GM18511 (cell line): ENCODE data around the gene ACIN1.

Experiments used
- ATAC-seq: cut with Tn5 transposase; IDR thresholded peaks from one replicate; pipeline ENCODE4 v1.9.1; 2021; ENCODE audit warnings: mild to moderate bottlenecking, moderate library complexity; ENCODE audit not compliant: unreplicated experiment

Gene ACIN1, protein sequence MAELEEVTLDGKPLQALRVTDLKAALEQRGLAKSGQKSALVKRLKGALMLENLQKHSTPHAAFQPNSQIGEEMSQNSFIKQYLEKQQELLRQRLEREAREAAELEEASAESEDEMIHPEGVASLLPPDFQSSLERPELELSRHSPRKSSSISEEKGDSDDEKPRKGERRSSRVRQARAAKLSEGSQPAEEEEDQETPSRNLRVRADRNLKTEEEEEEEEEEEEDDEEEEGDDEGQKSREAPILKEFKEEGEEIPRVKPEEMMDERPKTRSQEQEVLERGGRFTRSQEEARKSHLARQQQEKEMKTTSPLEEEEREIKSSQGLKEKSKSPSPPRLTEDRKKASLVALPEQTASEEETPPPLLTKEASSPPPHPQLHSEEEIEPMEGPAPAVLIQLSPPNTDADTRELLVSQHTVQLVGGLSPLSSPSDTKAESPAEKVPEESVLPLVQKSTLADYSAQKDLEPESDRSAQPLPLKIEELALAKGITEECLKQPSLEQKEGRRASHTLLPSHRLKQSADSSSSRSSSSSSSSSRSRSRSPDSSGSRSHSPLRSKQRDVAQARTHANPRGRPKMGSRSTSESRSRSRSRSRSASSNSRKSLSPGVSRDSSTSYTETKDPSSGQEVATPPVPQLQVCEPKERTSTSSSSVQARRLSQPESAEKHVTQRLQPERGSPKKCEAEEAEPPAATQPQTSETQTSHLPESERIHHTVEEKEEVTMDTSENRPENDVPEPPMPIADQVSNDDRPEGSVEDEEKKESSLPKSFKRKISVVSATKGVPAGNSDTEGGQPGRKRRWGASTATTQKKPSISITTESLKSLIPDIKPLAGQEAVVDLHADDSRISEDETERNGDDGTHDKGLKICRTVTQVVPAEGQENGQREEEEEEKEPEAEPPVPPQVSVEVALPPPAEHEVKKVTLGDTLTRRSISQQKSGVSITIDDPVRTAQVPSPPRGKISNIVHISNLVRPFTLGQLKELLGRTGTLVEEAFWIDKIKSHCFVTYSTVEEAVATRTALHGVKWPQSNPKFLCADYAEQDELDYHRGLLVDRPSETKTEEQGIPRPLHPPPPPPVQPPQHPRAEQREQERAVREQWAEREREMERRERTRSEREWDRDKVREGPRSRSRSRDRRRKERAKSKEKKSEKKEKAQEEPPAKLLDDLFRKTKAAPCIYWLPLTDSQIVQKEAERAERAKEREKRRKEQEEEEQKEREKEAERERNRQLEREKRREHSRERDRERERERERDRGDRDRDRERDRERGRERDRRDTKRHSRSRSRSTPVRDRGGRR

DNA sequence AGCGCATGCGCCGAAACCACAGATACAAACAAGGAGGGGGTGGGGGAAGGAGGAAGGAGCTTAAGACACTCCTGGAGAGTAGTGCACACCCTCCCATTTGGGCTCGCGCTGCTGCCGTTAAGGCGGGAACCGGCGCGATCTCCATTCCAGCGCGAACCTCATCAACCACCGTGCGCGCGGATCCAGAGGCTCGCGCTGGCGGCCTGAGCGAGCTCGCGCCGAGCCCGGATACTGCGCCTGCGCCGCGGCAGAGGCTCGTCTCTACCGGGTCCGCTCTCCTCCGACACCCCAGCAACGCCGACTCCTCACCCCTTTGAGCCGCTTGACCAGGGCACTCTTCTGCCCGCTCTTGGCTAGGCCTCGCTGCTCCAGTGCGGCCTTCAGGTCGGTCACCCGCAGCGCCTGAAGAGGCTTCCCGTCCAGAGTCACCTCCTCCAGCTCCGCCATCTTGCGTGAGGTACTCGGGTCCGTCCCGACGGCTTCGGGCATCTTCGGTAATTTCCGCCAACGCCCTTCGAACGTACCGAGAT is at the start of gene ACIN1:
TSS of gene ACIN1 (minus strand) at position 471 of the 530 bp plus-strand sequence. CDS start at position 447, 24 bp downstream.
- ATAC-seq = peak; percentile 47

DNA sequence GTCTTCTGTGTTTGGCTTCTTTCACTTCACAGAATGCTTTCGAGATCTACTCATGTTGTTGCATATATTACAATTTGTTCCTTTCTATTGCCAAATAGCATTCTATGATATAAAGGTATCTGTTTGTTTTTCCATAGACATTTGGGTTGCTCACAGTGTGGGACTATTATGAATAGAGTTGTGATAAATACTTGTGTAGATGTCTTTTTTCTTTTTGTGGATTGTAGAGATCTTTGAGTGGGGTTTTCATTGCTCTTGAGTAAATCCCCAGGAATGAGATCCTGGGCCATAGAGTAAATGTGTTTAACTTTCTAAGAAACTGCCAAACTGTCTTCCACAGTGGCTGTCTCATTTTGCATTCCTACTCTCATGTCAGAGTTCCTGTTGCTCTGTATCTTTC is 49.0 kb upstream of the ACIN1 start:
- ATAC-seq = no peak

DNA sequence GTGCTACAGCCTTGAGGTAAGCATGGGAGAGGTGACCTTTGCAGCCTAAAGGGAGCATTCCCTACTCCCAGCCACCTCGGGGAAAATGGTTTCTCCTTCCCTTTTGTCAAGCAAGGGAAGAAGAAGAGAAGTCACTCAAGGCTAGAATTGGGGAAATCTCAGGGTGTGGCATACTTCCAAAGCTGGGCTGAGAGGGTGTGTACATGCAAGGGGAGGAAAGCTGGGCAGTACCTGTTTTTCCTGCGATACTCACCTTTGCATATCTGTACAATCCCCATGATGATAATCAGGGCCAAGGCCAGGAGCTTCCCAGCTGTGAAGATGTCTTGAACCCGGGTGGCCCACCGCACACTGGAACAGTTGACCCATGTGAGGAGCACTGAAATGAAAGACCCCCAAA is 47.9 kb upstream of the ACIN1 start:
- no peak for ATAC-seq

DNA sequence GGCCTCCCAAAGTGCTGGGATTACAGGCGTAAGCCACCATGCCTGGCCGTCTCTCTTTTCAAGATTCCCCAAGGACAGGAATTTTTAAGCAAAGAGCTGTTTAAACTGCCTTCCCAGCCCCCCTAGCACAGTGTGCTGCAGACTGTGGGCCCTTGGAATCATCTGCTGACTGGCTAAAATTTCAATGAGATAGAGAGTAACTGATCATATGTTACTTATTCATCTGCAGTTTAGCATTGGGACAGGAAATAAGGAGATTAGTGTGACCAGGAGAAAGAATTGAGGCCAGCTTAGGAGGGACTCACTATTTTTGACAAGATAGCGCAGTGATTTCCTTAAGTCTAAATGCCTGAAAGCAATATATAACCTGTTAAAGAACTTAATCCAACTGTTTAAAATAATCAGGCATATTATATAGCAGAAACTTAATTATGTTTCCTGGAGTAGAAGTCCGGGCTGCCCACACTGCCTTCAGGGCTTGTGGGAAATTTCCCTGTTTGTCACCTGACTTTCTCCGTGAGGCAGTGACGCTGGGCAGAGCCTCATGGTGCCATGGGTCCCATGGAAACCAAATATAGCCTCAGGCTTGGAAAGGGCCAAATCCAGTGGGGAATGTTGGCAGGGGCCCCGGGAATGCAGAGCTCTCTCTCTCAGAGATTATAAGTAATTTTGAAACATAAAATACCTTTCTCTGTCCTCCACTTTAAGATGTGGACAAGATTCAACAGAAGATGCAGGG is 46.9 kb upstream of the ACIN1 start:
- no peak for ATAC-seq

DNA sequence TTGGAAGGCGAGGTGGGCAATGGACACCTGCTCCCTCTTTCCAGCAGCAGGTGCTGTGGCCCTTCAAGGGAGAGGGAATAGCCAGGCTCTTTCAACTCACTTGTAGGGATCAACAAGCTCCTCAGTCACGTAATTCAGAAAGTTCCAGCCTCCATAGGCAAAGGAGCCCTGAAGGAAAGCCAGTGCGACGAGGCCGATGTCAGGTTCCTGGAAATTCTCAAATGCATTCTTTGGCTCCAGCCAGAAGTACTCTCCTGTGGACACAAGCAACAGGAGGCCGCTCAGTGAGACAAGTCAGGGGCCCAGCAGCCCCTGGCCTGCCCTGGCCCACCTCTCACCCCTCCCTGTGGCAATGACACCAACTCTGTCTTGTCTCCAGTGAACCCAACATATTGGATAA is 45.4 kb upstream of the ACIN1 start:
- ATAC-seq = no peak

DNA sequence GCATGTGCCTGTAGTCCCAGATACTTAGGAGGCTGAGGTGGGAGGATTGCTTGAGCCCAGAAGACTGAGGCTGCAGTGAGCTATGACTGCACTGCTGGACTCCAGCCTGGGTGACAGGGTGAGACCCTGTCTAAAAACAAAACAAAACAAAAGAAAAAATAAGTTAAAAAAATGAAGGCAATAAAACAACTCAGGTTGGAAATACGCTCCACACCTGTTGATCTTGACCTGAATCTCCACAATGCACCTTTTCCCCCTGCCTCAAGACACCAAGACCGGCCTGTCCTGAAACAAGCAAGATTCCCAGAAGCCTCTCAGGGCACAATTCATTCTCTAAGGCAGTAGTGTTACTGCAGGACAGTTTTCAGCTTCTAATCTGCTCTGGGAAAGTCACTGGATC is 44.9 kb upstream of the ACIN1 start:
- ATAC-seq = no peak

DNA sequence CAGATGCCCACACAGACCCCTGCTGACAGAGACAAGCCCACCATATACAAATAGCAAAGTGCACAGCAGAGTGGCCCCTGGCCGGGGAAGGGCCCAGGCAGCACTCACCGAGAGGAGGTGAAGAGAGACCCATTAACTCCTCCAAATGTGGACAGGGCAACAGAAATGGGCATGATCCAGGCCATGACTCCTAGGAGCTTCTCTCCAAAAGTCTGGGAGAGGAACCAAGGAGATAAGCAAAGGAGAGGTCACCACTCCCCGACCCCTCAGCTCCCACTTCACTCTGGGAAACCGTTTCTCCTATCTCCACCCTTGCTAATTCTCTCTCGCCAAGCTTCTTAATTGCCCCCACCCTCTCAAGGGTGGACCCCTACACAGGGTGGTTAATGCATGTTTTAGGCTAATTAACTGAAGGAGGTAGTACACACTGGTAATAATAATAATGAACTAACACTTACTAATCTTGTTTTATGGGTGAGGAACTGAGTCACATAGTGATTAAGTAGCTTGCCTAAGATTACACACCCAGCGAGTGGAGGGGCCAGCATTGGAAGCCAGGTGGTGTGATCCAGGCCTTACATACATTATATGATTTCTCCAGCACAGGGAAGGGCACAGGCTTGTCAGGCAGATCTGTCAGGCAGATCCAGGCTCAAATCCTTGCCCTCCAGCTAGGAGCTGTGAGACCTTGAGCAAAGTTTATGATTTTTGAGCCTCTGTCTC is 43.0 kb upstream of the ACIN1 start:
- no peak for ATAC-seq

DNA sequence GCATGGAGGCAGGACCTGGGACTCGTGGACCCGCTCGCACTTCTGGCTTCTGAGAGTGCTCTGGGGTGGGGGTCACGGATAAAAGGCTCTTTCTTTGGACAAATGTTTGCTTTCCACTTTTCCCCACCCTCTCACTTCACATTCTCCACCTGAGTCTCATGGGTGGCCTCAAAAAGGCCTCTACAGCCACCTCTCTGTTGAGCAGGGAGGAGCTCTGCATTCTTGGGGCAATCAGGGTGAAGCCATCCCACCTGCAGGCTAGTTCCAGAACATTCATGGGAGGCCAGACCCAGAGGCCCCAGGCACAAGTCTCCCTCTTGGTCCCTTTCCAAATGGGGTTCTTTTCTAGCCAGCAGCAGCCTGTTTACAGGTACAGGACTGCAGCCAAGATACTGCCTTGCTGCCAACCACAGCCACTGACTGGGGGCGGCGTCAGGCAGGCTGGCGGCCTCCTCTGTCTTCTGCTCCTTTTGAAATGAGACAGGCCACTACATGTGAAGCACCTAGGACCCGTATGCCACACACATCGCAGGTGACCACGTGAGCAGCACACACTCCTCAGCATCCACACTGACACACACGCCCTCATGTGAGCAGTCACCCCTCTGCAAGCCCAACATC is 42.4 kb upstream of the ACIN1 start:
- no peak for ATAC-seq

DNA sequence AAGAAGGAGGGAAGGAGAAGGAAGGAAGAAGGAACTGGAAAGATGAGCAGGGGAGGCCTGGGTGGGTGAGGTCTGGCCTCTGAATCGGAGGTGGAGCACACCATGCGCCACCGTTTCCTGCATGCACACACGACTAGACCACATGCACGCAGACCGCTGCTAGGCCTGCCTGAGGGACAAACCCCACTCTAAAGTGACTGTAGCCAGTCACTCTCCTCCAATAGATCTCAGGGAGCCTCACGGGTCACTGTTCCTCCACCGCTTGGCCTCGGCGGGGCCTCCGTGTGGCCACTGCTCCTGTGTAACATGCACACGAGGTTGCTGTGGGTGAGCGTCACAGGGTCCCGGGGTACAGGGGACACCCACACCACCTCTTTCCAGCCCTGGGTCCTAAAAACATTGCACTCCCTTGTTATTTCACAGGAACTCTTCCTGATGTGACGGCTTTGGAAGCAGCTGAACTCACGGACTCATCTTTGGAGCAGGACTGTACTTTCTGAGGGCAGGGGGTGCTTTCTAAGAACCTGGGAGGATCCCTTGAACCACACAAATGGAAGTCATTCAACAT is 41.7 kb upstream of the ACIN1 start:
- ATAC-seq = no peak

DNA sequence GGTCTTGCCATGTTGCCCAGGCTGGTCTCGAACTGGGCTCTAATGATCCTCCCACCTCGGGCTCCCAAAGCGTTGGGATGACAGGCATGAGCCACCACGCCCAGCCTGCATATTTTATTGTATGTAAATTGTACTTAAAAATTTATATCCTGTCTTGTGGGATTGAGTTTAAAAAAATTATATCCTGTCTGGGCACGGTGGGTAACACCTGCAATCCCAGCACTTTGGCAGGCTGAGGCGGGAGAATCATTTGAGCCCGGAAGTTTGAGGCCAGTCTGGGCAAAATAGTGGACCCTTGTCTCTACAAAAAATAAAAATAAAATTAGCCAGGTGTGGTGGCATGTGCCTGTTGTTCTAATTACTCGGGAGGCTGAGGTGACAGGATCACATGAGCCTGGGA is 38.0 kb upstream of the ACIN1 start:
- no peak for ATAC-seq

DNA sequence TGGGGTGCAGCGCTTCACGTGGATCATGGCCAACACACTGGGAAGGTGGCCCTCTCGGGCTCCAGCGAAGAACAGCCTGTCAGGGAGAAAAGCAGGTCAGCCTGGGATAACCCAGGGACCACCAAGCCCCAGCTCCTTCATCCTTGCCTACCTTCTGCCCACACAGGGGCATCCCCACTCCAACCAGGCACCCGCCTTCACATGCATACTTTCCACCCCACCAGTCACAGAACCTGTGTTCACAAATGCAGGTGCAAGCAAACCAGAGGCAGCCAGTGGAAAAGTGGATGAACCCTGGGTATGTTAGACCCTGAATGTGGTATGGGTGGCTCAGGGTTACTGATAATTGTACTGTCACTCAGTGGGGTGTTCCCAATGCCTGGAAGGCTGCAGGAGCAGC is 36.5 kb upstream of the ACIN1 start:
- no peak for ATAC-seq

DNA sequence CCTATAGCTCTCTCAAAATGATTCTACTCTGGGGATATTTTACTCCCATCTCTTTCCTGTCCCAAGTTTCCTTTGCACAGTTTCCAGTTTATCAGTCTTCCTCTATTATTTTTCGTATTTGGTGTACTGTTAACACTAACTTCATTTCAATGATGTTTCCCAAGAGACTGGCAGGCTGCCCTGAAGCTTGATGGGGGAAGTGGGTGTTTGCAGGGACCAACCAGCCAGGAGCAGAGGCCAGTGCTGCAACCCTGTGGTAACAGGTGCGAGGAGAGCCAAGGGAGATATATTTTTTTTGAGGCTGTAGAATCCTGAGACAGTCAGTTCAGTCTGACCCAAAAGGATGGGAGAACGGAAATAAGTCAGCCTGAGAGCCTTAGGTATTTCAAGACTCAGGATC is 35.9 kb upstream of the ACIN1 start:
- ATAC-seq = no peak

DNA sequence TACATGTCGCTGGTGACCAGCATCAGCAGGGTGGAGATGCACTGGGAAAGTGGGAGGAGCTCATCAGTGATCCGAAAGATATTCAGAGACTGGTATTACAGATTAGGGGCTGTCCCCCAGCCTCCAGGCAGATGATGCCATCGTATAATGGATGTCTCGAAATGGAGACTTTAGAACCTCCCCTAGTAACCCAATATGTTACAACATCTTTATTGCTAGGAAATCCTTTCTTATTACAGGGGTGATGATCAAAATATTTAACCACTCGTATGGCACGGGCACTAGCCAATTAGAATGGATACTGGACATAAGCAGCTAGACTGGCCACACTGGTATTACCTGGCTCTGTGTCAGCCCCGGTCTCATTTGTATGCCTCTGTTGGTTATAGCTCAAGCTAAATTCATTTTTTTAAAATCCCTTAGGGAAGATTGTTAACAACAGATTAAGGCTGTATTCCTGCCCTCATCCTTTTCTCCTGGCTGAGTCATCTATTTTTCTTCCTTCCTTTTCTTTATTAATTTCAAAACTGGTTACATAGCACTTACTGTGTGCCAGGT is 34.9 kb upstream of the ACIN1 start:
- ATAC-seq = no peak

DNA sequence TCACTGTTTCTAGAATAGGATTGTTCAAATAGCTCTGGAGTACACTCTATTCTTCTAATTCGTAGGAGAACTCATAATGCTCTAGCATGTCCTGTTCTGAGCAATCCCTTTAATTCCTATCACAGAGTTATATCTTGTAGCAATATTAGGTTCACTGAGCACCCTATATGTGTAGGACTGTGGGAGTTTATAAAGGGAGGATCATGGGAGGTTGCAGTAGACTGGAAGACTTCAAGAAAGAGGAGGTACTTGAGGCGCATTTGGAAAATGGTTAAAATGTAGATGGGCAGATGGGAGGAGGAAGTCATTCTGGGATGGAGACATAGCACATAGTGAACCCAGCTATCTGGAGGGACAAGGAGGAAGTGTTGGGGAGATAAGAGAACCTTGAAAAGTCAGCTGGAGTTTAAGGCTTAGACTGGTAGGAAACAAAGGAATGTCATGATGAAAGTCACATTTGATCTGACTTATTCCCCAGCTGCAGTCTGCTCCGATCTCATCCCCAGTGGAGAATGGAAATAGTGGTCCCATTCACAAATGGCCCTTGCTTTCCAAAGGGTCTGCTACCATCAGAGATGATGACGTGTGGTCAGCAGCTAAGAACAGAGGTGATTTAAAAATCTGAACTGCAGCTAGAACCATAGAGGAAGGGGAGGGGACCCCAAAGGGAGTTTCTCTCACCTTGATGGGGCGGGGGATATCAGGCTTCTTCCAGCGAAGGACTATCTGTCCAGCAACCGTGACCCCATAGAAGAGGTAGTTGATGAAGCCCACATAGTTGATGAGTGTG is 34.2 kb upstream of the ACIN1 start:
- ATAC-seq = no peak

DNA sequence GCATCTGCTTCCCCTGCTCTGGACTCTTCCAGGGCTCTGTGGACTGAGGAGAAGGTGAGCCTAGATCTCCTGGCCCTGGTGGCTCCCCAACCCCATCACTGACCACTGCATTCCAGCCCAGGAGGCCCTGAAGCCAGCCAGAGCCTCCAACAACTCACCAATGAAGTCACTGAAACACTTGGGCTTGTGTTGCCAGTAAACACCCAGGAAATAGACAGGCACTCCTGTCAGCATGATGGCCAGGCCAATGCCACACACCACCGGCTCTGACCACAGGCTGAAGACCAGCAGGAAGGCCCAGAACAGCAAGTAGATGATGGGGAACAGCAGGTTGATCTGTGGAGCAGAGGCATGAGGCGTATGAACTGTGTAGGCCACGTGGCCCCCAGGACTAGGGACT is 32.9 kb upstream of the ACIN1 start:
- no peak for ATAC-seq

DNA sequence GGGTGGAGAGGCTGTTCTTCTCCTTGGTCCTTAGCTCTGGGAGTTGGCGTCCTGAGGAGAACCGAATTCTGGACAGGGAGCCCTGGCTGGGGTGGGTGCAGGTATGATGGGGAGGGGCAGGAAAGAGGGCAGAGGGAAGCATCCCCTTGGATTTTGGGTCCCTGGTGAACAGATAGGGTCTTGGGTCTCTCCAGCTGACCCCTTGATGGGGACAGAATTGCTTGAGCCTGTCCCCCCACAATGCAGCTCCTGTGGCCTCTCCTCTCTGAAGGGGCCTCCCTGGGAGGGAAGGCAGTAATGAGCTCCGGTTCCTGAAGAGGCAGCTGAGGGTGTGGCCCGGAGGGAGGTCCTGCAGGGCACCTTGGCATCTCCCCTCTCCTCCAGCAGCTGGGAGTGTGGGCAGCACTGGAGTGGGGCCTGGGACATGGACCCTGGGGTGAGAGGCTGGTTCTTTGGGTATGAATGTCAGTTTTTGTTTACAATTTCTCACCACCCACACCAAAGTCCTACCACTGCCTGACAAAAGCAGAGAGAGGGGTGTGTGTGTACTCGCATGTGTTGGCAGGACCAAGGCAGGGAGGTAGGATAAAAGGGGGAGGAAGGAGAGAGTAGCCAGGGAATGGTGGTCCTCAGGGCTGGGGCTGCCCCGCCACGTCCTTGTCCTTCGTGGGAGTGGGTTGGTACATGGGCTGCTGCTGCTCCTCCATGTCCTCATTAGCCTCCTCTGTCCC is 31.8 kb upstream of the ACIN1 start:
- no peak for ATAC-seq

DNA sequence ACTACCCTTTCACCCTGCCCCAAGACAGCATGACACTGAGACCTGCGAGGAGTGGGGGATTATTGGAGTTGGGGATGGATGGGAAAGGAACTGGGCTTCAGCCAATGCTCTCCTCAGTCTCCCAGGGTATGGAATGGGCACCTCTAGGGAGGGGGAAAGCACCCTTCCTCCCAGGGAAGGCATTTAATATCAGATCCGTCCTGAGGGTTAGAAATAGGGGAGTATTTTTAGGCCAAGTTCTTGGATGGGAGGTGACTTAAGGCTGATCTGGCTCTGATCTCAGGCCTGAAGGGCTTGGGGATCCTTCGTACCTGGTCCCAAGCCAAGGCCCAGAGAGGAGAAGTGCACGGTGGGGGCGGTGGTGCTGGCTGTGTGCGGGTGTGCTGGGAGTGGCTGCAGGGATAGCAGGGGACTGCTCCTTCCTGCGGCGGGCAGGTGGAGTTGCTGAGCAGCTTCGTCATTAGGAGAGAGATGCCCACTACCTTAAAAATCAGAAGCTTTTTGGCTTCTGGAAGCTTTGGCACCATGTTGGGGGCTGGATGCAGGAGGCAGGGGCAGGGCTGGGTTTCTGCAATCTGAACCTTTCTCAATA is 31.1 kb upstream of the ACIN1 start:
- no peak for ATAC-seq
